Brain microvascular endothelial cell (primary cell): ENCODE data around the gene DHFR.
"Not testable (repeated sequence)": the region's sequence is repeated elsewhere in the genome, so short reads cannot be mapped to it uniquely, and the experiment has no call there.

ENCODE experiments used
- DNase-seq: peaks from one replicate; pipeline ENCODE4 v3.0.0-alpha.2; 2020
- H3K27ac ChIP-seq: fragments of 250-450 bp; sonication (Bioruptor Pico); 2 replicates; pipeline ENCODE4 v1.5.1; 2020; ENCODE audit warnings: mild to moderate bottlenecking, moderate library complexity
- H3K27me3 ChIP-seq: fragments of 250-450 bp; sonication (Bioruptor Pico); replicated peaks from 2 replicates; pipeline ENCODE4 v1.5.1; 2020; ENCODE audit warnings: mild to moderate bottlenecking
- H3K36me3 ChIP-seq: fragments of 250-450 bp; sonication (Bioruptor Pico); replicated peaks from 2 replicates; pipeline ENCODE4 v1.5.1; 2020; ENCODE audit warnings: mild to moderate bottlenecking
- H3K4me3 ChIP-seq: 2 replicates; pipeline ENCODE4 v1.5.1; 2011; ENCODE audit warnings: low read depth, mild to moderate bottlenecking, control low read depth, low read length, moderate library complexity
- in situ Hi-C: cut with HindIII; loops from 2 replicates; pipeline ENCODE4 v1.10.0; 2017; ENCODE audit warnings: low sequenced_read_pairs, low pct_ligation_motif_present
- TF ChIP-seq, protein P1 (sequence below): IDR thresholded peaks from 2 replicates; pipeline ENCODE4 v1.5.1; 2011; ENCODE audit warnings: low read depth, mild to moderate bottlenecking, moderate library complexity, low read length, control low read depth, inconsistent platforms; ENCODE audit errors: missing control alignments

Gene DHFR

DNA sequence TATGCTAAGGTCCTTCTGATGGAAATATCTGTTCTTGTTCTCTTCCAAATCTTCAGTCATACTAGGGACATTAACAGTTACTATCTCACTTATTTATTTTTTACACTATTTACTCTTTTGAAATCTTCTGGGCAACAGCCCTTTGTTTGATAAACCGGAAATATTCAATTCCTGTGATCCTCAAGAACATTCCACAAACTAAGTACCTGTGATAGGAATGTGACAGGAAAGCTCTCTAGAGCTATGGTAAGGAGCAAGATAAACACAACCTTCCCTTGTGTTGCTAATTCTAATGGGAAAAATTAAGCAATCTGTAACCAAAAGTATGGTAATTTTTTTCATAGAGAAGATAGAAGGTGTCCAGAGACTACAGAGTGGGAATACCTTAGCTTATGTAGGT is 62.7 kb downstream of the DHFR start:
- in situ Hi-C loops: no loop called here

DNA sequence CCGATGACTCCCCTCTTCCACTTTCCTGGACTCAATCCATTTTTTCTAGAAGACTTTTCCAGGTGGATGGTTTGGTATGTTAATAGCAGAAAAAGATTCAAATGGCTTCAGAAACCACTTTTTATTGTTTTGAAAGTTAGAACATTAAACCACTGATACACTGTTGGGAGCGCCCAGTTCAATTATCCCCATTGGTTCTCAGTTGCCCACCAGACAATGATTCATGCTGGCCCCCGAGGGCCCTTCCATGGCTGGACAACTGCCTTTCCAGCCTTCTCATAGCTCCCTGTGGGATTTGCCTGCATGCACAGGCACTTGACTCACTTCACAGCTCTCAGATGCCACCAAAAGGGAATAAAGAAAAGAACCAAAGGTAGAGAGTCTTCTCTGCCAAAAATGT is 63.4 kb downstream of the DHFR start:
- in situ Hi-C loops: no loop called here
- no peak overlapping the region for H3K27ac ChIP-seq
- no peak overlapping the region for H3K4me3 ChIP-seq
- H3K27me3 ChIP-seq: no peaks in the 10 kb centered on the region
- H3K36me3 ChIP-seq: no peaks in the 10 kb centered on the region
- TF ChIP-seq, protein P1, sequence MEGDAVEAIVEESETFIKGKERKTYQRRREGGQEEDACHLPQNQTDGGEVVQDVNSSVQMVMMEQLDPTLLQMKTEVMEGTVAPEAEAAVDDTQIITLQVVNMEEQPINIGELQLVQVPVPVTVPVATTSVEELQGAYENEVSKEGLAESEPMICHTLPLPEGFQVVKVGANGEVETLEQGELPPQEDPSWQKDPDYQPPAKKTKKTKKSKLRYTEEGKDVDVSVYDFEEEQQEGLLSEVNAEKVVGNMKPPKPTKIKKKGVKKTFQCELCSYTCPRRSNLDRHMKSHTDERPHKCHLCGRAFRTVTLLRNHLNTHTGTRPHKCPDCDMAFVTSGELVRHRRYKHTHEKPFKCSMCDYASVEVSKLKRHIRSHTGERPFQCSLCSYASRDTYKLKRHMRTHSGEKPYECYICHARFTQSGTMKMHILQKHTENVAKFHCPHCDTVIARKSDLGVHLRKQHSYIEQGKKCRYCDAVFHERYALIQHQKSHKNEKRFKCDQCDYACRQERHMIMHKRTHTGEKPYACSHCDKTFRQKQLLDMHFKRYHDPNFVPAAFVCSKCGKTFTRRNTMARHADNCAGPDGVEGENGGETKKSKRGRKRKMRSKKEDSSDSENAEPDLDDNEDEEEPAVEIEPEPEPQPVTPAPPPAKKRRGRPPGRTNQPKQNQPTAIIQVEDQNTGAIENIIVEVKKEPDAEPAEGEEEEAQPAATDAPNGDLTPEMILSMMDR: no peak
- no peak for DNase-seq

More for the DNA sequence above, 62.7 kb downstream of the DHFR start:
- H3K4me3 ChIP-seq: no peak overlapping the region
- TF ChIP-seq, protein P1: no peak
- H3K27ac ChIP-seq: no peak overlapping the region
- DNase-seq: no peak
- H3K36me3 ChIP-seq: no peaks in the 10 kb centered on the region
- H3K27me3 ChIP-seq: no peaks in the 10 kb centered on the region

DNA sequence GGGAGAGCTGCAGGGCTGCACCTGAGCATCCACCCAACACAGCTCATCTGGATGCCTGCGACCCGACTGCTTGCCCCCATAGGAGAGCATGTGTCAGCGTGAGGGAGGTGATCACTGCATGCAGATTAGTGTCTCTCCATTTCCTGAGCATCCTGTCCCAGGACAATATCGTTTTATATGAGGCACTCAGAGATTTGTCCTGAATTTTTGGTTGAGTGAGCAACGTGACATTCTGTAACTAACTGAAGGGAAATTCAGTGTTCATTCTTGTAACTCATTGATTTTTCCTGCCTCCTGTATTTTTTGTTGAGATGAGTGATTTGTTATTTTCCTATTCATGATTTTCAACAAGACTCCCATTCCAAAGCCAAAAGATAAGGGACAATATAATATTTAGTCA is 64.0 kb downstream of the DHFR start:
- Histone ChIP-seq H3K4me3 (no peak overlapping the region), H3K27ac (no peak overlapping the region), H3K36me3 (no peaks in the 10 kb centered on the region), H3K27me3 (no peaks in the 10 kb centered on the region)
- in situ Hi-C loops: no loop called here
- TF ChIP-seq, protein P1: no peak
- no peak for DNase-seq

DNA sequence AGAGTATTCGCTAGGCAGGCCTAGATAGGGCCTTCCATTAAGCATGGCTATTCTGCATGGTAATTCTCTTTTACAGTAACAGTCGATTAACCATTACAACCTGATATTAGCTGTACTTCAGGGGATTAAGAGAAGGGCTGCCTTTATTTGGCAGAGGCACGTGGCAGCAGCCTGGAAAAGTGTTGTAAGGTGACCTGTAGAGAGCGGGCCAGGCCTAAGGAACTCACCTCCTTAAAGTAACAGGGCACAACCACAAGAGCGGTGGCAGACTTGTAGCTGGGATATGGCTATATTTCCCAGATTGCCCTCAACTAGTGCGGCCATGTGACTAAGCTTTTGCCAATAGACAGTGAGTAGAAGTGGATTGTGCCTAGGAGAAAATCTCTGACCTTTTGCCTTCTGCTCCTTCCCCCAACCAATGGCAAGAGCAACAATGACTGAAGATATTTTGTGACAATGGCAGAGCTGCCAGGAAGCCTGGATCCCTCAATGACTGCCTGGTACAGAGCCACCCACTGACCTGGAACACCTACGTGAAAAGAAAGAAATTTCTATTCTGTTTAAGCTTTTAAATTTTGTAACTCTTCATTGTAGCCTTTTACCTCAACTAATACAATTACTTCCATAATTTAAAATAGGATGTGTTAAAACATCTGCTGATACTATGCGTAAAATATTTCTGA is 65.8 kb downstream of the DHFR start:
- no peak for DNase-seq
- TF ChIP-seq, protein P1: no peak
- no peak overlapping the region for H3K27ac ChIP-seq
- H3K4me3 ChIP-seq: no peak overlapping the region
- H3K36me3 ChIP-seq: no peaks in the 10 kb centered on the region
- no peaks in the 10 kb centered on the region for H3K27me3 ChIP-seq
- in situ Hi-C loops: no loop called here

DNA sequence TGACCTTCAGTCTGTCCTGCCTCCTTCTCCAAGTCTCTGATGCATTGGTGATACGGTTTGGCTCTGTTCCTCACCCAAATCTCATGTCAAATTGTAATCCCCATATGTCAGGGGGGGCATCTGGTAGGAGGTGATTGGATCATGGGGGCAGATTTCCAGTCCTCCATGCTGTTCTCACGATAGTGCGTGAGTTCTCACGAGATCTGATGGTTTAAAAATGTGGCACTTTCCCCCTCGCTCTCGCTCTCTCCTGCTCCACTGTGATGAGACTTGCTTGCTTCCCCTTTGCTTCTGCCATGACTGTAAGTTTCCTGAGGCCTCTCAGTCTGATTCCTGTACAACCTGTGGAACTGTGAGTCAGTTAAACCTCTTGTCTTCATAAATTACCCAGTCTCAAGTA is 70.0 kb downstream of the DHFR start:
- TF ChIP-seq, protein P1: no peak
- no peak for DNase-seq
- in situ Hi-C loops: no loop called here
- Histone ChIP-seq H3K27me3 (no peaks in the 10 kb centered on the region), H3K36me3 (no peaks in the 10 kb centered on the region), H3K4me3 (no peak overlapping the region), H3K27ac (no peak overlapping the region)

DNA sequence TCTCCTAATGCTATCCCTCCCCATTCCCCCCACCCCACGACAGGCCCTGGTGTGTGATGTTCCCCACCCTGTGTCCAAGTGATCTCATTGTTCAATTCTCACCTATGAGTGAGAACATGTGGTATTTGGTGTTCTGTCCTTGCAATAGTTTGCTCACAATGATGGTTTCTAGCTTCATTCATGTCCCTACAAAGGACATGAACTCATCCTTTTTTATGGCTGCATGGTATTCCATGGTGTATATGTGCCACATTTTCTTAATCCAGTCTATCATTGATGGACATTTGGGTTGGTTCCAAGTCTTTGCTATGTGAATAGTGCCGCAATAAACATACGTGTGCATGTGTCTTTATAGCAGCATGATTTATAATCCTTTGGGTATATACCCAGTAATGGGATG is 74.5 kb downstream of the DHFR start:
- H3K36me3 ChIP-seq, H3K27ac ChIP-seq, H3K27me3 ChIP-seq, DNase-seq, H3K4me3 ChIP-seq, in situ Hi-C loops: not testable (repeated sequence)
